VCaP (cell line): ENCODE results near the gene KNSTRN.
A peak's percentile ranks its signal among the peaks of the same experiment; 100 is the strongest.

Experiments used
- H3K27ac ChIP-seq: fragments of 450-650 bp; 2 replicates; pipeline ENCODE4 v1.5.1; 2017
- TF ChIP-seq, protein P1 (sequence below): fragments of 450-650 bp; conservative IDR thresholded peaks from 2 replicates; pipeline ENCODE4 v1.5.1; 2017; ENCODE audit warnings: mild to moderate bottlenecking, moderate library complexity

The KNSTRN gene

GRCh38 chr15:40428185-40428584 lies 45.7 kb downstream of the KNSTRN start:
- TF ChIP-seq, protein P1, sequence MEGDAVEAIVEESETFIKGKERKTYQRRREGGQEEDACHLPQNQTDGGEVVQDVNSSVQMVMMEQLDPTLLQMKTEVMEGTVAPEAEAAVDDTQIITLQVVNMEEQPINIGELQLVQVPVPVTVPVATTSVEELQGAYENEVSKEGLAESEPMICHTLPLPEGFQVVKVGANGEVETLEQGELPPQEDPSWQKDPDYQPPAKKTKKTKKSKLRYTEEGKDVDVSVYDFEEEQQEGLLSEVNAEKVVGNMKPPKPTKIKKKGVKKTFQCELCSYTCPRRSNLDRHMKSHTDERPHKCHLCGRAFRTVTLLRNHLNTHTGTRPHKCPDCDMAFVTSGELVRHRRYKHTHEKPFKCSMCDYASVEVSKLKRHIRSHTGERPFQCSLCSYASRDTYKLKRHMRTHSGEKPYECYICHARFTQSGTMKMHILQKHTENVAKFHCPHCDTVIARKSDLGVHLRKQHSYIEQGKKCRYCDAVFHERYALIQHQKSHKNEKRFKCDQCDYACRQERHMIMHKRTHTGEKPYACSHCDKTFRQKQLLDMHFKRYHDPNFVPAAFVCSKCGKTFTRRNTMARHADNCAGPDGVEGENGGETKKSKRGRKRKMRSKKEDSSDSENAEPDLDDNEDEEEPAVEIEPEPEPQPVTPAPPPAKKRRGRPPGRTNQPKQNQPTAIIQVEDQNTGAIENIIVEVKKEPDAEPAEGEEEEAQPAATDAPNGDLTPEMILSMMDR, result no peak
- H3K27ac ChIP-seq, result no peak overlapping the region

- TF ChIP-seq, protein P1, result no peak
- H3K27ac ChIP-seq, result no peak overlapping the region
These were observed 46.7 kb downstream of the KNSTRN start for GRCh38 chr15:40429068-40429710.

DNA sequence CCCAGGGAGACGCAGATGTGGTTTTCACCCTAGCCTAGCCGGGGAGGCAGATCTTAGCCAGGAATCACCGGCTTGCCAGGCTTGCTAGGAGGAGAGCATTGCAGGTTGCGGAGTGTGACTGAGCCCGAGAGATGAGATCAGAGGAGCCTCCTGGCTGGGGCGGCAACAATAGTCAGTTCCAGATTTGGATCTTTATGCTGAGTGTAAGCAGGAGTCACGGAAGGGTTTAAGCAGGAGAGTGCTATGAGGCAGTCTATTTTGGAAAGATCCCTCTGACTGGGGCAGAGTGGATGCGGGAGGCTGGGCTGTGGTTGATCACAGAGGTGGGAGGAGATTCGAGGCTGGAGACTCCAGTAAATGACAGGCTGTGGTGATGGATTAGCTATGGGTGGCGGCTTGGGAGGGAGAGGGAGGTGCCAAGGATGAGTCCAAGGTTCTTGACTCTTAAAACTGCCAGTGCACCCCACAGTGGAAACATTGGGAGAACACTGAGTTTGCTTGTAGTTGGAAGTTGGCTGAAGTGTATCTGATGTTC lies 47.8 kb downstream of the KNSTRN start:
- no peak overlapping the region for H3K27ac ChIP-seq
- TF ChIP-seq, protein P1, result no peak

DNA sequence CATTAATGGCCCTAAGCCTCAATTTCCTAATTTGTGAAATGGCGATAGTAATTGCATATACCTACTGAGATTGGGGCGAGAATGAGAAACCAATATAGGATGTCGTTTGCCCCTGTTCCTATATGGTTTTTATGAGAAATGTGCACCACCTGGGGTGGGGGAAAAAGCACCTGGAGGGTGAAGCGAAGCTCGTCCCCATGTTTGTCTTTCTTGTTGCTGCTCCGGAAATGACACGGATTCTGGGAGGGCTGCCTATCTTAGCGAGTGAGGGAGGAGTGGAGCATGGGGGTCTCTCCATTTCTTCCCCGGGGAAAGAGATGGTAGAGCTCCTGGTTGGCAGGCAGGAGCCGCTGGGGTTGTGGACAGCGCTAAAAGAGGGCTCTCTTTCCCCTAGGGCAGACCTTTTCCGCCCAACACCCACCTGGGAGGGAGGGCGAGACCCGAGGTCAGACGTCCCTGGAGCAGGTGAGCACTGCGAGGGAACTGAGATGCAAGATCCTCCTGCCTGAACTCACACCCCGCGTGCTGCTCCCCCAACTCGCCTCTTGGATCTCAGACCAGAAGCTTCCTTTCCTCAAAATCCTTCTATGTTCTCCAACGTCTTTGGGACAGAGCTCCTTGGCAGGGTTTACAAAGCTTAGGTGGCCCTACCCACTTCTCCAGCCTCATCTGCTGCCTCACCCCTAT lies 52.6 kb downstream of the KNSTRN start:
- H3K27ac ChIP-seq, result no peak overlapping the region
- TF ChIP-seq, protein P1, result no peak

GRCh38 chr15:40435710-40436089 lies 53.2 kb downstream of the KNSTRN start:
- peak overlapping the region; percentile 56; the same call in 1 of the 2 replicates for H3K27ac ChIP-seq
- TF ChIP-seq, protein P1, result no peak

DNA sequence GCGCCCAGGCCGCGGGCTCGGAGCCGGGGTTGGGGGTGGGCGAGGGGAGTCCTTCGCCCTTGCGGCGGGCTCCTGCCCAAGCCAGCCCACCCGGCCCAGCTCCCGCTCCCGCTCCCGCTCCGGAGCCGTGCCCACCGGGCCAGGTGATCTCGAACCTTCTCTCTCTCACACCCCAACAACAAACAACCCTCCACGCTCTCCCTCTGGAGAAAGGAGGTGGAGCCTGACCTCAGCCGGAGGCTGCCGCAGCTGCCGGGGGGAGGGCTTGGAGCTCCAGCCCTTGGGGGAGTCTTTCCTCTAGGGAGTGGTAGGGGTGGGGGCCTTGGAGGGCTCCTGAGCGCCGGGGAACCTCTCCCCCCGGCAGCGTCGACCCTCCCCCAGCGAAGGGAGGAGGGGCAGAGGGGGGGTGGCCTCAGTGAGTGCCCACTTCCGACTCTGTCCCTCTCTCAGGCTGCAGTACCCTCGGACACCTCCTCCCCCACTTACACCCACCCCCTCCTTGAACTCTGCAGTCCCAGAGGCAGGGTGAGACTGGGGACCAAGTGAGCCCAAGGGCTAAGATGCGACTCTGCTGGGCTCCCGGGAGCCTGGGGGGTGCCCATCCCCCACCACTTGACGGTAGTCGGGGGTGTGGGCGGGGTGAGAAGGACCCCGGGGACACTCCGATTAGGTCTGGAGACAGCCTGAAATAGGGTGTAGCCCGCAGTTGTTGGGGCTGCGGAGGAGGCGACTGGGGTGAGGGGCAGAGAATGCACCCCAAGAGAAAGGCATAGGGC lies 53.8 kb downstream of the KNSTRN start:
- TF ChIP-seq, protein P1, result no peak
- peak overlapping the region; percentile 56; the same call in 1 of the 2 replicates for H3K27ac ChIP-seq
